HG02759 (cell line): Measurements from ENCODE around the gene RAET1G.
A peak's percentile ranks its signal among the peaks of the same experiment; 100 is the strongest.
"Not testable (repeated sequence)": the region's sequence is repeated elsewhere in the genome, so short reads cannot be mapped to it uniquely, and the experiment has no call there.

Experiments
- ATAC-seq: cut with Tn5 transposase; IDR thresholded peaks from one replicate; pipeline ENCODE4 v1.9.1; 2021; ENCODE audit warnings: mild to moderate bottlenecking, moderate library complexity; ENCODE audit not compliant: unreplicated experiment

The RAET1G gene

GRCh38 chr6:149922642-149923326 is at the start of gene RAET1G:
TSS of gene RAET1G (minus strand) at chr6:149923121. CDS start at chr6:149923010, 111 bp downstream.
- peak; percentile 63 for ATAC-seq

GRCh38 chr6:149969635-149970034 is 46.7 kb upstream of the RAET1G start:
- no peak for ATAC-seq

GRCh38 chr6:149968909-149969308 is 46.0 kb upstream of the RAET1G start:
- ATAC-seq: not testable (repeated sequence)

GRCh38 chr6:149967999-149968398 is 45.1 kb upstream of the RAET1G start:
- ATAC-seq: not testable (repeated sequence)

GRCh38 chr6:149967591-149967990 is 44.7 kb upstream of the RAET1G start:
- ATAC-seq: no peak

- ATAC-seq: not testable (repeated sequence)
Observed at GRCh38 chr6:149966319-149966718, 43.4 kb upstream of the RAET1G start.

GRCh38 chr6:149965194-149966020 is 42.5 kb upstream of the RAET1G start:
- ATAC-seq: no peak

- ATAC-seq: no peak
Observed at GRCh38 chr6:149964308-149965193, 41.6 kb upstream of the RAET1G start.

- ATAC-seq: peak; percentile 60
Observed at GRCh38 chr6:149963462-149964307, 40.8 kb upstream of the RAET1G start, which contains the start of gene ULBP1. TSS of gene ULBP1 (plus strand) at chr6:149963943. CDS start at chr6:149964050, 107 bp downstream.

GRCh38 chr6:149963212-149963461 is 40.2 kb upstream of the RAET1G start:
- peak; percentile 30 for ATAC-seq

GRCh38 chr6:149962461-149963211 is 39.7 kb upstream of the RAET1G start:
- peak; percentile 36 for ATAC-seq

GRCh38 chr6:149961728-149962425 is 39.0 kb upstream of the RAET1G start:
- ATAC-seq: no peak

- ATAC-seq: no peak
Observed at GRCh38 chr6:149960488-149960887, 37.6 kb upstream of the RAET1G start.

GRCh38 chr6:149959806-149960205 is 36.9 kb upstream of the RAET1G start:
- not testable (repeated sequence) for ATAC-seq

- ATAC-seq: not testable (repeated sequence)
Observed at GRCh38 chr6:149958124-149958523, 35.2 kb upstream of the RAET1G start.

GRCh38 chr6:149955654-149956317 is 32.9 kb upstream of the RAET1G start:
- not testable (repeated sequence) for ATAC-seq

- not testable (repeated sequence) for ATAC-seq
Observed at GRCh38 chr6:149954984-149955653, 32.2 kb upstream of the RAET1G start.
